DOHH2 (cell line): ENCODE results near the gene RPH3AL.

ENCODE experiments used
- EZH2phosphoT487 ChIP-seq: fragments of 200-600 bp; sonication (generic); IDR thresholded peaks from 2 replicates; pipeline ENCODE4 v1.6.1; 2017; ENCODE audit warnings: borderline replicate concordance, mild to moderate bottlenecking, antibody characterized with exemption, low read length, moderate library complexity, mixed read lengths
- TF ChIP-seq, protein P1 (sequence below): fragments of 200-600 bp; sonication (generic); IDR thresholded peaks from one replicate; pipeline ENCODE4 v1.5.1; 2014; ENCODE audit warnings: antibody characterized with exemption, mild to moderate bottlenecking, low read depth, low read length; ENCODE audit not compliant: poor library complexity, severe bottlenecking

GRCh38 chr17:378068-378467, 25.5 kb upstream of the RPH3AL start:
- TF ChIP-seq, protein P1, sequence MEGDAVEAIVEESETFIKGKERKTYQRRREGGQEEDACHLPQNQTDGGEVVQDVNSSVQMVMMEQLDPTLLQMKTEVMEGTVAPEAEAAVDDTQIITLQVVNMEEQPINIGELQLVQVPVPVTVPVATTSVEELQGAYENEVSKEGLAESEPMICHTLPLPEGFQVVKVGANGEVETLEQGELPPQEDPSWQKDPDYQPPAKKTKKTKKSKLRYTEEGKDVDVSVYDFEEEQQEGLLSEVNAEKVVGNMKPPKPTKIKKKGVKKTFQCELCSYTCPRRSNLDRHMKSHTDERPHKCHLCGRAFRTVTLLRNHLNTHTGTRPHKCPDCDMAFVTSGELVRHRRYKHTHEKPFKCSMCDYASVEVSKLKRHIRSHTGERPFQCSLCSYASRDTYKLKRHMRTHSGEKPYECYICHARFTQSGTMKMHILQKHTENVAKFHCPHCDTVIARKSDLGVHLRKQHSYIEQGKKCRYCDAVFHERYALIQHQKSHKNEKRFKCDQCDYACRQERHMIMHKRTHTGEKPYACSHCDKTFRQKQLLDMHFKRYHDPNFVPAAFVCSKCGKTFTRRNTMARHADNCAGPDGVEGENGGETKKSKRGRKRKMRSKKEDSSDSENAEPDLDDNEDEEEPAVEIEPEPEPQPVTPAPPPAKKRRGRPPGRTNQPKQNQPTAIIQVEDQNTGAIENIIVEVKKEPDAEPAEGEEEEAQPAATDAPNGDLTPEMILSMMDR, result no peak
- TF ChIP-seq EZH2phosphoT487, result no peak
